ENCODE measurements around the gene MFSD11.

The MFSD11 gene

DNA sequence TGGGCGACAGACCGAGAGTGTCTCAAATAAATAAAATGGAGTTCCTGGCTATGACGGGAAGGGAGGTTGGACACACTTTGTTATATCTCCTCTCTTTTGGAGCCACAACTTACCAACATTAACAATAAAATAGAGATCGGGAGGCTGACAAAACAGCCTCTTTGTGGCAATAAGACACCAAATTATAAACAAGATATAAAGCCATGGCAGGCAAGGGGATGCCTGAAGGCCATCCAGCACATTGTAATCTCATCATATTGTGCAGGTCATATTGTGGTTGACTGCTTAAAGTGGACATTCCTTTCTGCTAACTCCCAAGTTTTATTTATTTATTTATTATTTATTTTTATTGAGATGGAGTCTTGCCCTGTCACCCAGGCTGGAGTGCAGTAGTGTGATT, 70.4 kb downstream of the MFSD11 start:
- no peaks in the 10 kb centered on the region for H3F3A ChIP-seq (ENCODE audit: control insufficient read depth, insufficient read depth)
- H3K4me2 ChIP-seq (ENCODE audit: low read length): no peak overlapping the region
- H3K36me3 ChIP-seq (ENCODE audit: control insufficient read depth, low read length): no peaks in the 10 kb centered on the region
- H4K20me1 ChIP-seq (ENCODE audit: control insufficient read depth, insufficient read depth, low read depth, low read length): no peaks in the 10 kb centered on the region
- no peaks in the 10 kb centered on the region for H3K9me2 ChIP-seq (replicated peaks; ENCODE audit: control insufficient read depth, low read length)
- H3K27ac ChIP-seq (ENCODE audit: low read depth, low read length): no peak overlapping the region
- no peaks in the 10 kb centered on the region for H3K4me1 ChIP-seq (ENCODE audit: control insufficient read depth, low read length)
- no peaks in the 10 kb centered on the region for H3K9me3 ChIP-seq (ENCODE audit: control insufficient read depth, insufficient read depth, low read length)
- peaks cover 2% of the 10 kb centered on the region; the same call in 1 of the 2 replicates for H3K27me3 ChIP-seq (ENCODE audit: control insufficient read depth, low read length)
- H3K79me2 ChIP-seq (ENCODE audit: control insufficient read depth, low read length): no peaks in the 10 kb centered on the region
- no peak overlapping the region for H3K4me3 ChIP-seq (ENCODE audit: low read length)
- no peak for TF ChIP-seq CTCF (IDR thresholded peaks at IDR 0.05; ENCODE audit: low read depth, low read length, poor library complexity, severe bottlenecking)
- TF ChIP-seq EZH2phosphoT487 (IDR thresholded peaks at IDR 0.05; ENCODE audit: borderline replicate concordance, low read length): no peak

DNA sequence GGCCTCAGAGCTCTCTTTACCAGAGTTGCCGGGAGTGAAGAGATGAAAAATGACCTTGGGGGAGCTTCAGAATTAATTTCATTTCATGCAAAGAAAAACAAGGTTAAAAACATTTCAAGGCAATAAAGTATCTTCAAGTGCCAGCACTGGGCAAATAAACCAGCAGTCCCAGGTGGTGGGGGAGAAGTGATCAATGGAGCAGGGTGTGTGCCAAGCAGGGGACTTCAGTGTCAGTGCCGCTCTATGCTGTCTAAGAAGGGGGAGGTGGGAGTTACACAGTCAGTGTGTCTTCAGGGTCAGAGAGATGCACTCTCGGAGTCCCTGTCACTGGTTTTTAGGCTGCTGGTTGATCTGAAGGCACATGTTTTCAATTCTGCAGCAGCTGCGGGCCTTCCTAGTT, 73.0 kb downstream of the MFSD11 start:
- Histone ChIP-seq H3K4me3 (ENCODE audit: low read length) (no peak overlapping the region), H3K27me3 (ENCODE audit: control insufficient read depth, low read length) (no peaks in the 10 kb centered on the region), H3K4me2 (ENCODE audit: low read length) (no peak overlapping the region), H3K36me3 (ENCODE audit: control insufficient read depth, low read length) (no peaks in the 10 kb centered on the region), H3F3A (ENCODE audit: control insufficient read depth, insufficient read depth) (no peaks in the 10 kb centered on the region), H4K20me1 (ENCODE audit: control insufficient read depth, insufficient read depth, low read depth, low read length) (no peaks in the 10 kb centered on the region), H3K4me1 (ENCODE audit: control insufficient read depth, low read length) (peaks cover under 1% of the 10 kb centered on the region; the same call in 1 of the 2 replicates), H3K9me2 (replicated peaks; ENCODE audit: control insufficient read depth, low read length) (no peaks in the 10 kb centered on the region), H3K9me3 (ENCODE audit: control insufficient read depth, insufficient read depth, low read length) (no peaks in the 10 kb centered on the region), H3K27ac (ENCODE audit: low read depth, low read length) (no peak overlapping the region), H3K79me2 (ENCODE audit: control insufficient read depth, low read length) (no peaks in the 10 kb centered on the region)
- no peak for TF ChIP-seq CTCF (IDR thresholded peaks at IDR 0.05; ENCODE audit: low read depth, low read length, poor library complexity, severe bottlenecking)
- TF ChIP-seq EZH2phosphoT487 (IDR thresholded peaks at IDR 0.05; ENCODE audit: borderline replicate concordance, low read length): no peak

DNA sequence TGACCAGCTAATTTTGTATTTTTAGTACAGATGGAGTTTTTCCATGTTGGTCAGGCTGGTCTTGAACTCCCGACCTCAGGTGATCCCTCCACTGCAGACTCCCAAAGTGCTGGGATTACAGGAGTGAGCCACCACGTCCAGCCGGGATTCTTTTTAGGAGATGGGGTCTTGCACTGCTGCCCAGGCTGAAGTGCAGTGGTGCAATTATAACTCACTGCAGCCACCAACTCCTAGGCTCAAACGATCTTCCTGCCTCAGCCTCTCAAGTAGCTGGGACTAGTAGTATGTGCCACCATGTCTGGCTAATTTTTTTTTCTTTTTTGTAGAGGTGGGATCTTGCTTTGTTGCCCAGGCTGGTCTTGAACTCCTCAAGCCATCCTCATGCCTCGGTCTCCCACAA, 73.9 kb downstream of the MFSD11 start:
- H3K36me3 ChIP-seq (ENCODE audit: control insufficient read depth, low read length): no peaks in the 10 kb centered on the region

More for the DNA sequence above, 73.9 kb downstream of the MFSD11 start:
- peaks cover 9% of the 10 kb centered on the region for H3K4me1 ChIP-seq (ENCODE audit: control insufficient read depth, low read length)
- H3K9me2 ChIP-seq (replicated peaks; ENCODE audit: control insufficient read depth, low read length): no peaks in the 10 kb centered on the region
- H4K20me1 ChIP-seq (ENCODE audit: control insufficient read depth, insufficient read depth, low read depth, low read length): no peaks in the 10 kb centered on the region
- TF ChIP-seq EZH2phosphoT487 (IDR thresholded peaks at IDR 0.05; ENCODE audit: borderline replicate concordance, low read length) (no peak), CTCF (IDR thresholded peaks at IDR 0.05; ENCODE audit: low read depth, low read length, poor library complexity, severe bottlenecking) (no peak)
- H3K4me2 ChIP-seq (ENCODE audit: low read length): no peak overlapping the region
- no peaks in the 10 kb centered on the region for H3K79me2 ChIP-seq (ENCODE audit: control insufficient read depth, low read length)
- H3K4me3 ChIP-seq (ENCODE audit: low read length): no peak overlapping the region
- H3F3A ChIP-seq (ENCODE audit: control insufficient read depth, insufficient read depth): no peaks in the 10 kb centered on the region
- H3K27ac ChIP-seq (ENCODE audit: low read depth, low read length): no peak overlapping the region
- H3K9me3 ChIP-seq (ENCODE audit: control insufficient read depth, insufficient read depth, low read length): no peaks in the 10 kb centered on the region
- no peaks in the 10 kb centered on the region for H3K27me3 ChIP-seq (ENCODE audit: control insufficient read depth, low read length)
